Activated CD8-positive, alpha-beta memory T cell treated with anti-CD3 and anti-CD28 coated beads, Interleukin-2, amount 10 ng/mL, durations not matched to agents 7 days and 5 days (primary cell): Measurements from ENCODE around the gene SLC35F4. TPM values are rescaled to one million over a fixed set of nuclear protein-coding genes. Genes with fewer than 3 reads are reported as not detected.
"Not testable (repeated sequence)": the region's sequence is repeated elsewhere in the genome, so short reads cannot be mapped to it uniquely, and the experiment has no call there.

Experiments
- ATAC-seq: fragments of 150-1000 bp; cut with Tn5 transposase; one replicate; pipeline ENCODE4 v1.10.0; 2021; ENCODE audit warnings: moderate library complexity
- CTCF ChIA-PET: fragments of 350-600 bp; sonication (Branson Sonifier 250); formaldehyde crosslinking; loops from one replicate; lab custom pipeline; 2021; ENCODE audit warnings: antibody characterized with exemption; lab: Charles Lee
- DNase-seq: peaks from one replicate; pipeline ENCODE4 v3.0.0-alpha.2; 2020
- H3K27ac Mint-ChIP-seq: one replicate; pipeline ENCODE4 v1.8.0; 2021; ENCODE audit warnings: mild to moderate bottlenecking, mixed read lengths
- H3K27me3 Mint-ChIP-seq: one replicate; pipeline ENCODE4 v1.8.0; 2021; ENCODE audit warnings: mixed read lengths
- H3K36me3 Mint-ChIP-seq: one replicate; pipeline ENCODE4 v1.8.0; 2021; ENCODE audit warnings: mild to moderate bottlenecking, mixed read lengths
- H3K4me1 Mint-ChIP-seq: one replicate; pipeline ENCODE4 v1.8.0; 2021; ENCODE audit warnings: mixed read lengths
- H3K4me3 Mint-ChIP-seq: one replicate; pipeline ENCODE4 v1.8.0; 2021; ENCODE audit warnings: mild to moderate bottlenecking, moderate library complexity, mixed read lengths
- H3K9me3 Mint-ChIP-seq: one replicate; pipeline ENCODE4 v1.8.0; 2022; ENCODE audit warnings: low read depth, mixed read lengths
- total RNA-seq, 2 experiments: library from RNA; stranded (reverse); gene quantifications; one replicate each; pipeline ENCODE4 v1.2.3, GENCODE V29; 2021

SLC35F4 gene
- total RNA-seq, 2 experiments from 2014 or later, result not detected

GRCh38 chr14:57714487-57714931 lies 151.4 kb downstream of the SLC35F4 start:
- H3K4me3 Mint-ChIP-seq, result no peak overlapping the region

GRCh38 chr14:57712698-57713097 lies 153.2 kb downstream of the SLC35F4 start:
- H3K27me3 Mint-ChIP-seq, result no peaks in the 10 kb centered on the region
- no peaks in the 10 kb centered on the region for H3K4me1 Mint-ChIP-seq
- H3K27ac Mint-ChIP-seq, result no peak overlapping the region
- DNase-seq (no peak), ATAC-seq (no peak)
- peaks cover 6% of the 10 kb centered on the region for H3K9me3 Mint-ChIP-seq
- CTCF ChIA-PET, result no interaction called here
- no peaks in the 10 kb centered on the region for H3K36me3 Mint-ChIP-seq
- no peak overlapping the region for H3K4me3 Mint-ChIP-seq

More at GRCh38 chr14:57714487-57714931, 151.4 kb downstream of the SLC35F4 start:
- Mint-ChIP-seq H3K9me3 (peaks cover 3% of the 10 kb centered on the region), H3K27ac (no peak overlapping the region), H3K4me1 (no peaks in the 10 kb centered on the region), H3K36me3 (no peaks in the 10 kb centered on the region), H3K27me3 (no peaks in the 10 kb centered on the region)
- DNase-seq (no peak), ATAC-seq (no peak)
- CTCF ChIA-PET, result no interaction called here

- Mint-ChIP-seq H3K4me3 (no peak overlapping the region), H3K4me1 (no peaks in the 10 kb centered on the region), H3K9me3 (peaks cover 6% of the 10 kb centered on the region), H3K27me3 (no peaks in the 10 kb centered on the region), H3K36me3 (no peaks in the 10 kb centered on the region), H3K27ac (no peak overlapping the region)
- ATAC-seq (no peak), DNase-seq (no peak)
- CTCF ChIA-PET, result no interaction called here
These were observed 153.8 kb downstream of the SLC35F4 start for GRCh38 chr14:57712102-57712501.

GRCh38 chr14:57709909-57710308 lies 156.0 kb downstream of the SLC35F4 start:
- CTCF ChIA-PET, result no interaction called here
- no peaks in the 10 kb centered on the region for H3K36me3 Mint-ChIP-seq
- H3K9me3 Mint-ChIP-seq, result peaks cover 6% of the 10 kb centered on the region
- no peak for ATAC-seq
- H3K4me1 Mint-ChIP-seq, result no peaks in the 10 kb centered on the region
- no peak overlapping the region for H3K27ac Mint-ChIP-seq
- H3K4me3 Mint-ChIP-seq, result no peak overlapping the region
- DNase-seq, result no peak
- no peaks in the 10 kb centered on the region for H3K27me3 Mint-ChIP-seq

- CTCF ChIA-PET, H3K9me3 Mint-ChIP-seq, ATAC-seq, H3K36me3 Mint-ChIP-seq, H3K4me1 Mint-ChIP-seq, H3K4me3 Mint-ChIP-seq, H3K27ac Mint-ChIP-seq, H3K27me3 Mint-ChIP-seq, DNase-seq: not testable (repeated sequence)
These were observed 156.8 kb downstream of the SLC35F4 start for GRCh38 chr14:57709086-57709485.

- CTCF ChIA-PET, result no interaction called here
- no peak overlapping the region for H3K4me3 Mint-ChIP-seq
- H3K4me1 Mint-ChIP-seq, result no peaks in the 10 kb centered on the region
- DNase-seq, result no peak
- no peaks in the 10 kb centered on the region for H3K36me3 Mint-ChIP-seq
- no peak overlapping the region for H3K27ac Mint-ChIP-seq
- ATAC-seq, result no peak
- peaks cover 6% of the 10 kb centered on the region for H3K9me3 Mint-ChIP-seq
- no peaks in the 10 kb centered on the region for H3K27me3 Mint-ChIP-seq
These were observed 158.7 kb downstream of the SLC35F4 start for GRCh38 chr14:57707219-57707618.

GRCh38 chr14:57704763-57705162 lies 161.1 kb downstream of the SLC35F4 start:
- no peaks in the 10 kb centered on the region for H3K4me1 Mint-ChIP-seq

GRCh38 chr14:57699947-57700346 lies 165.9 kb downstream of the SLC35F4 start:
- ATAC-seq (no peak), DNase-seq (no peak)
- H3K27me3 Mint-ChIP-seq, result no peaks in the 10 kb centered on the region
- no peaks in the 10 kb centered on the region for H3K4me1 Mint-ChIP-seq
- no peak overlapping the region for H3K4me3 Mint-ChIP-seq
- CTCF ChIA-PET, result no interaction called here
- no peaks in the 10 kb centered on the region for H3K36me3 Mint-ChIP-seq
- H3K27ac Mint-ChIP-seq, result no peak overlapping the region
- no peaks in the 10 kb centered on the region for H3K9me3 Mint-ChIP-seq

More at GRCh38 chr14:57704763-57705162, 161.1 kb downstream of the SLC35F4 start:
- Mint-ChIP-seq H3K4me3 (no peak overlapping the region), H3K27ac (no peak overlapping the region), H3K36me3 (no peaks in the 10 kb centered on the region), H3K9me3 (peaks cover 6% of the 10 kb centered on the region), H3K27me3 (no peaks in the 10 kb centered on the region)
- DNase-seq, result no peak
- CTCF ChIA-PET, result no interaction called here
- no peak for ATAC-seq

- no peaks in the 10 kb centered on the region for H3K9me3 Mint-ChIP-seq
- H3K4me1 Mint-ChIP-seq, result no peaks in the 10 kb centered on the region
- H3K27ac Mint-ChIP-seq, result no peak overlapping the region
- no peaks in the 10 kb centered on the region for H3K27me3 Mint-ChIP-seq
- no peak overlapping the region for H3K4me3 Mint-ChIP-seq
- ATAC-seq (no peak), DNase-seq (no peak)
- CTCF ChIA-PET, result interaction anchor here (1.2 kb wide), 1 partner anchor 375 kb away, joined by 3 read pairs; no protein-coding TSS in a partner anchor
- H3K36me3 Mint-ChIP-seq, result no peaks in the 10 kb centered on the region
These were observed 173.2 kb downstream of the SLC35F4 start for GRCh38 chr14:57692671-57693070.

GRCh38 chr14:57687416-57687815 lies 178.5 kb downstream of the SLC35F4 start:
- Mint-ChIP-seq H3K36me3 (no peaks in the 10 kb centered on the region), H3K4me3 (no peak overlapping the region), H3K27ac (no peak overlapping the region), H3K4me1 (no peaks in the 10 kb centered on the region), H3K27me3 (no peaks in the 10 kb centered on the region), H3K9me3 (no peaks in the 10 kb centered on the region)
- CTCF ChIA-PET, result no interaction called here
- DNase-seq, result no peak
- no peak for ATAC-seq

- Mint-ChIP-seq H3K4me3 (no peak overlapping the region), H3K4me1 (no peaks in the 10 kb centered on the region), H3K27me3 (no peaks in the 10 kb centered on the region), H3K36me3 (no peaks in the 10 kb centered on the region), H3K9me3 (no peaks in the 10 kb centered on the region), H3K27ac (no peak overlapping the region)
- CTCF ChIA-PET, result no interaction called here
- no peak for ATAC-seq
- no peak for DNase-seq
These were observed 179.6 kb downstream of the SLC35F4 start for GRCh38 chr14:57686304-57686703.

- H3K4me3 Mint-ChIP-seq, result no peak overlapping the region
- peaks cover 2% of the 10 kb centered on the region for H3K9me3 Mint-ChIP-seq
- DNase-seq (no peak), ATAC-seq (no peak)
- CTCF ChIA-PET, result no interaction called here
- no peak overlapping the region for H3K27ac Mint-ChIP-seq
- no peaks in the 10 kb centered on the region for H3K36me3 Mint-ChIP-seq
- H3K27me3 Mint-ChIP-seq, result no peaks in the 10 kb centered on the region
- no peaks in the 10 kb centered on the region for H3K4me1 Mint-ChIP-seq
These were observed 194.9 kb downstream of the SLC35F4 start for GRCh38 chr14:57671021-57671420.

- Mint-ChIP-seq H3K36me3 (no peaks in the 10 kb centered on the region), H3K9me3 (peaks cover 2% of the 10 kb centered on the region), H3K4me1 (no peaks in the 10 kb centered on the region), H3K27ac (no peak overlapping the region), H3K27me3 (no peaks in the 10 kb centered on the region), H3K4me3 (no peak overlapping the region)
- no peak for ATAC-seq
- DNase-seq, result no peak
- CTCF ChIA-PET, result no interaction called here
These were observed 205.7 kb downstream of the SLC35F4 start for GRCh38 chr14:57660208-57660607.

GRCh38 chr14:57659052-57659451 lies 206.8 kb downstream of the SLC35F4 start:
- CTCF ChIA-PET, result no interaction called here
- Mint-ChIP-seq H3K9me3 (peaks cover 4% of the 10 kb centered on the region), H3K36me3 (no peaks in the 10 kb centered on the region), H3K27me3 (no peaks in the 10 kb centered on the region), H3K4me1 (no peaks in the 10 kb centered on the region), H3K4me3 (no peak overlapping the region), H3K27ac (no peak overlapping the region)
- DNase-seq, result no peak
- no peak for ATAC-seq

GRCh38 chr14:57657487-57657886 lies 208.4 kb downstream of the SLC35F4 start:
- no peak overlapping the region for H3K4me3 Mint-ChIP-seq
- no peak for DNase-seq
- H3K9me3 Mint-ChIP-seq, result peaks cover 2% of the 10 kb centered on the region
- H3K27ac Mint-ChIP-seq, result no peak overlapping the region
- CTCF ChIA-PET, result no interaction called here
- no peak for ATAC-seq
- H3K27me3 Mint-ChIP-seq, result no peaks in the 10 kb centered on the region
- H3K36me3 Mint-ChIP-seq, result no peaks in the 10 kb centered on the region
- no peaks in the 10 kb centered on the region for H3K4me1 Mint-ChIP-seq
